Right hindlimb (tissue), 1 donor: ENCODE measurements around the gene RGPD5.
"Not testable (repeated sequence)": the region's sequence is repeated elsewhere in the genome, so short reads cannot be mapped to it uniquely, and the experiment has no call there.

Source experiments
- DNase-seq: peaks from one replicate; pipeline ENCODE4 v3.0.0-alpha.2; 2018

The RGPD5 gene

GRCh38 chr2:109794074-109794737 is at the start of gene RGPD5:
RGPD5 (plus strand) TSS chr2:109794305; CDS start chr2:109794466, 161 bp downstream.
- not testable (repeated sequence) for DNase-seq

DNA sequence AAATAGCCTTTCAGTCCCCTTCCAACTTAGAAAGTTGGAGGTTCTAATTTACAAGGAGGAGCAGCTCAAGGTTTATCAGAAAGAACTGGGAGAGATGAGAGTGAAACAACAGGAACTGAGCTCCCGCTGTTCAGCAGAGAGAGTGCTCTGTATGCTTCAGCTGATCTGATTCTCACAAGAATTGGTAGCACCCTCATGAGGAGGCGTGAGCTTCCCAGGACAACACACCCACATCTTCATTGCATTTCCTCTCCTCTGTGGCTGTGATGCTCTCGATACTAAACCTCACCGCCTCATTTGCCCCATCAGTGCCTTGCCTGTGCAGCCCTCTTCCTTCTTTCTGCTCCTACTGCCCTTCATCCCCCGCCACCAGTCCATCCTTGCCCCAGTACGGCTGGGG is 42.5 kb upstream of the RGPD5 start:
- DNase-seq = not testable (repeated sequence)

GRCh38 chr2:109757163-109757824 is 36.8 kb upstream of the RGPD5 start:
- DNase-seq = not testable (repeated sequence)

- not testable (repeated sequence) for DNase-seq
These were observed 33.7 kb upstream of the RGPD5 start for GRCh38 chr2:109760265-109761042.

- not testable (repeated sequence) for DNase-seq
These were observed 33.1 kb upstream of the RGPD5 start for GRCh38 chr2:109761043-109761454.

DNA sequence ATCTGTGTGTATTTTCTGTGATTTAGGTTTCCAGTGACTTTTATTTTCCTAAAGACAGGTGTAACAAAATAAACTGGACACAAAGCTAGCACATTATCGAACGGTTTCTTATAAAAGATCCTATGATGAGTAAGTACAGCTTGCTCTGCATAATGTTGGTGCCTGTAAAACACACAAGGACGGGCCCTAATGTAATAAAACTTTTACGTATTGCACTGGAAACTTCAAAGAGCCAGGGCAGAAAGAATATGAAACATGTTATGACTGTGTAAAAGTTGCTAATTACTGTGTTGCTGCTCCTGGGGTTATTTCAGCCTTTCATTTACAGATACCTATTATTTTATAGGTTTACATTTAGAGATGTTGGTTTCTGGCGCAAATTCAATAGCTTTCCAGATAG is 32.1 kb upstream of the RGPD5 start:
- not testable (repeated sequence) for DNase-seq

- not testable (repeated sequence) for DNase-seq
These were observed 28.0 kb upstream of the RGPD5 start for GRCh38 chr2:109766074-109766473.

- not testable (repeated sequence) for DNase-seq
These were observed 27.1 kb upstream of the RGPD5 start for GRCh38 chr2:109766886-109767578.

- DNase-seq = not testable (repeated sequence)
These were observed 25.2 kb upstream of the RGPD5 start for GRCh38 chr2:109768934-109769333.

GRCh38 chr2:109779118-109779517 is 15.0 kb upstream of the RGPD5 start:
- DNase-seq = not testable (repeated sequence)

DNA sequence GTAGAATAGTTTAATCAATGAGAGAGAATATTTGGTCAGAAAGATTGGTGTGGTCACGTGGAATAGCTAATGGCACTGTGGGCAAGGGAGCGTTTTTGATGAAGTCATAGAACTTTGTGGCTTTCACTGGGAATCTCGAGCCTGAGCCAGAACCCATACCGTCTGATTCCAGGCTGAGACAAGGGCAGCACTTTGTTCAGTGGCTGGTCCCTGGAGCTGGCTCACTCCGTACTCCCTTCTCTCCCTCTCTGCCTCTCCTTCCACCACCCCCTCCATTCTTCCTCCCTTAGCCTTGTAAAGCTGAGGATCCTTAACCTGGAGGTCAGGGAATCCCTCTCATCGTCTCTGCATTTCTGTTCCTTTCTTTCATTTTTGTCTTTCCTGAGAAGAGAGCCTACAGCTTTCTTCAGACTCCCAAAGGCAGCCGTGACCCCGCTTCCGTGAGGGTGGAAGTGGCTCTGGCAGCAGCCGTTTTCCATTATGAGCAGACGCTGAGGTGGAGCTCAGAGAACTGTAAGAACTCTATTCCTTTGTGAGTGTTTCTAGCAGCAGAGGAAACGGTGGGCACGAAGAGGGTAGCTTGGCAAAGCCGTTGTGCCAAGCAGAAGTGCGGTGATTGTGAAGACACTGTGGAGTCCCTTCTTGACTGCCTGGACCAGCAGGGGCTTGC is 12.8 kb upstream of the RGPD5 start:
- DNase-seq = not testable (repeated sequence)

GRCh38 chr2:109782446-109782993 is 11.6 kb upstream of the RGPD5 start:
- DNase-seq = not testable (repeated sequence)

DNA sequence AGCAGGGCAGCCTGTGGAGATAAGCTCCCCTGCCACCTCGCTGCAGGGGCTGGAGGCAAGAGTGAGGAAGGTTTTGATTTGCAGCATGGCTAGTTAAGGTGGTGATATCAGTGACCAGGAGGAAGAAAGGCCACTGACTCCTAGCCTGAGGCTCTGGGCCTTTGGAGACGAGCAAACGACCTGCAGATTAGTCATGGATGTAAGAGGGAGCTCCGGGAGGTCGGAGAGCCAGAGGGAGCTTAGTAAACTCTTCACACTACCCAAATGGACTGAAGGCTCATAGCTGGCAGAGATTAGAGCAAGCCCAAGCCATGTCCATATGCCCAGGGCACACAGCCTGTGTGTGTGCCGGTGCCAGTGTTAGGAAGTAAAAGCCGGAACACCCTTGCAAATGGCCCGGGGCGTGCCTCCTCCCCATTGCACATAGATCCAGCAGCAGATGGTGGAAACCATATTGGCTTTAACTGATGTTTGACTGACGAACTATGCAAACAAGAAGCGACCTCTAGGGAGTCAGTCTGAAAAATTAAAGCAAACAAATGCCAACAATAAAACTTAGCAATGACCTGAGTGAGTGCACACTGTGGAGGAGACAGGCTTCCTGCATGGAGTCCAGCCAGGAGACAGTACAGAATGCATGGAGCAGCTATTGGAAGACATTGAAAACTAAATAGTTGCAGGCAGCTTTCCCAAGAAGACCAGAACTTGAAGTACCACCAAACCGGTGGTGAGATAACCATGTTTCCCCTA is 2.4 kb upstream of the RGPD5 start:
- DNase-seq = not testable (repeated sequence)

DNA sequence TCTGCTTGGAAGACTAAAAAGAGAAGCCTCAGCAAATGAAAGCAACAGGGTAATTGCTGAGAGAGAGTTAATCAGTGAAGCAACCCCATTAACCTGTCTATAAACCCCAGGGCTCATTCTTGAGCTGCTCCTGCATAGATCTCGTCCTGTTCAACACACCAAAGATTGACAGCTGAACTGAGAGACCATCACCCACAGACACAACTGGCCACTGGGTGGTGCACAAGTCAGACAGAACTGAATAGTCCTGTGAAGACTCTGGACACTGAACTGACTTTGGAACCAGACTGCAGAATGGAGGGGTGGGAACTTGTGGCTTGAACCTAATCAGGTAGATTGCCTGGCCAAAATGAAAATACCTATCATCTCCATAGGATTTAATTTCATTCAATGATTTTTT is 1.4 kb upstream of the RGPD5 start:
- not testable (repeated sequence) for DNase-seq

- DNase-seq = not testable (repeated sequence)
These were observed 77.1 kb downstream of the RGPD5 start for GRCh38 chr2:109871129-109871751.

DNA sequence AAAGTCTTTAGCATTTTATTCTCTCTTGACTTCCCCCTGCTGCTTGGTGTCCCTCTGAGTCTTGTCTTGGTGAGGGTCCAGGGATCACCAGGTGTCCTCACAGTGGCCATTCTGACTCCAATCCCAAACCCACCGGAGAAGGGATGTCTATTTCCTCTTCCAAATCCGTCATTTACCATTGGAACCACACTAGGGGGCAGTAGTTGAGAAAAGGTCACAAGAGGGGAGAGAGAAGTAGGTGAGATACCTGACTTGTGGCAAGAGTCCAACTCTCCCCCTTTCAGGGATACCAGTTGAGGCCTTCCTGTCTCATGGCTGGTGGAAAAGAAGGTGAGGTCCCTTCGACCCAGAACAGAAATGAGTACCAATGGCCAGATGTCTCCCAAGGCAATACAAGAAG is 82.5 kb downstream of the RGPD5 start:
- not testable (repeated sequence) for DNase-seq

GRCh38 chr2:109882112-109882511 is 88.0 kb downstream of the RGPD5 start:
- not testable (repeated sequence) for DNase-seq

DNA sequence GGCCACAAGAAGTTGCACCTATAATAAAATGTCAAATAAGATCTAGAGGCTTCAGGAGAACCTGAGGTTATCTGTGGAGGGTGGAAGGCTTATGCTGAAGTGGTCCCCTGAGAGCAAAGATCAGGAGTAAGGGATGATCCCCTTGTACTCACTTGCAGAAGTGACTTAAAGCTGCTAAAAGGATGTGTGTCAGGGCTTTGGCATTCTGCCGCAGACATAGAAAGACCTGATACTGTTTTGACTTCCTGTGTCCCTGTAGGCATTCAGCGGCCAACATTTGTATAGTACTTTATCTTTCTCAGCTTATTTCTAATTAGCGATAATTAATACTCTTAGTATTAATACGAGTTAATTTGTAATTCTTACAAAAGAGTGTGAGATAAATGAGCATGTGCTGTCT is 94.3 kb downstream of the RGPD5 start:
- DNase-seq = not testable (repeated sequence)

DNA sequence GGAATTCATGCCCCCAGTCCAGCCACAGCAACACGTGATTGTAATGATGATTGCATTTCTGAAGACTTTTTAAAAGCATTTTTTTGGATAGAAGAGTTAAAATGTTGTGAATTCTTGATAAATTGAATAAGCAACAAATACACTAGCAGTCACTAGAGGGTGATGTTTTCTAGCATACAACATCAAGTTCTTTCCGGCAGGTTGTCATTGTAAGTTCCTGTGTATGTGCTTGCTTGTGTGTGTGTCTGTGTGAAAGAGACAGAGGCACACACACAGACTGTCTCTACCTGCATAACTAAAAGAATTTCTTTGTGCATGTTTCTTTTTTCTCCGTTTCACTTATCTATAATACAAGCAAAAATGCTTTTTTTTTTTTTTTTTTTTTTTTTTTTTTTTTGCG is 95.8 kb downstream of the RGPD5 start:
- not testable (repeated sequence) for DNase-seq

- DNase-seq = not testable (repeated sequence)
These were observed 96.9 kb downstream of the RGPD5 start for GRCh38 chr2:109891024-109891423.

DNA sequence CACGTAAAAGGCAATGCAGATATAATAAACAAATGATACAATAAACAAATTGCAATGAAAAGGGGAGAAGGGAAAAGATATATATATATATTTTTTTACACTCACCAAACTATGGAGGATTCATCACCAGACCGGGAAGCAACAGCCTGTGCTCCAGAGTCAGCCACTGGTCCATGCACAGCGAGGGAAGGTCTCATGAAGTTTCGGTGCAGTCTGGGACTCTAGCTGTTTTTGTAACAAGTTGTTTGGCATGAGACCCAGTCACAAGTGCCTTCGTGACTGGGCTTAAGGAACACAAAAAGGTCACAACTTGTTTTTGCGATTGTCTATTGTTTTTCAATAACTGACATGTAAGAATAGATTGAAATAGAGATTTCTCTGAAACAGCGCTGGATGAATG is 99.6 kb downstream of the RGPD5 start:
- DNase-seq = not testable (repeated sequence)
